Measurements from ENCODE around the gene ISLR2. TPM values are rescaled to one million over a fixed set of nuclear protein-coding genes. Genes with fewer than 3 reads are reported as not detected.

Gene ISLR2
- total RNA-seq, 1 donor = under 0.01 TPM

GRCh38 chr15:74144153-74144775, 13.9 kb downstream of the ISLR2 start:
- H3K27ac ChIP-seq (ENCODE audit: low read depth, low read length) = no peak overlapping the region
- H2AFZ ChIP-seq (ENCODE audit: low read length) = no peak overlapping the region
- no peaks in the 10 kb centered on the region for H3K36me3 ChIP-seq (ENCODE audit: insufficient read depth, low read length)
- H3K79me2 ChIP-seq (ENCODE audit: insufficient read depth, low read length) = no peaks in the 10 kb centered on the region
- no peaks in the 10 kb centered on the region for H4K20me1 ChIP-seq (ENCODE audit: insufficient read depth, low read length)
- H3K27me3 ChIP-seq (ENCODE audit: insufficient read depth, low read length) = peaks cover 24% of the 10 kb centered on the region
- H3K4me1 ChIP-seq (ENCODE audit: insufficient read depth, low read length) = no peaks in the 10 kb centered on the region
- TF ChIP-seq CTCF (IDR thresholded peaks at IDR 0.05; ENCODE audit: extremely low read depth, low read depth, low read length) = no peak
- no peak overlapping the region for H3K4me3 ChIP-seq (ENCODE audit: insufficient read depth, low read length)
- H3K4me2 ChIP-seq (ENCODE audit: insufficient read depth, low read length) = no peak overlapping the region
- no peak for DNase-seq (ENCODE audit: insufficient read length, low spot score, missing footprints)
- H3K9me3 ChIP-seq (ENCODE audit: low read depth, low read length) = no peaks in the 10 kb centered on the region

- Histone ChIP-seq H4K20me1 (ENCODE audit: insufficient read depth, low read length) (no peaks in the 10 kb centered on the region), H3K27ac (ENCODE audit: low read depth, low read length) (no peak overlapping the region), H3K36me3 (ENCODE audit: insufficient read depth, low read length) (no peaks in the 10 kb centered on the region), H3K79me2 (ENCODE audit: insufficient read depth, low read length) (no peaks in the 10 kb centered on the region), H3K9me3 (ENCODE audit: low read depth, low read length) (no peaks in the 10 kb centered on the region), H3K27me3 (ENCODE audit: insufficient read depth, low read length) (peaks cover 14% of the 10 kb centered on the region), H3K4me3 (ENCODE audit: insufficient read depth, low read length) (no peak overlapping the region), H2AFZ (ENCODE audit: low read length) (no peak overlapping the region), H3K4me2 (ENCODE audit: insufficient read depth, low read length) (no peak overlapping the region), H3K4me1 (ENCODE audit: insufficient read depth, low read length) (no peaks in the 10 kb centered on the region)
- no peak for TF ChIP-seq CTCF (IDR thresholded peaks at IDR 0.05; ENCODE audit: extremely low read depth, low read depth, low read length)
- DNase-seq (ENCODE audit: insufficient read length, low spot score, missing footprints) = no peak
Observed at GRCh38 chr15:74146277-74146800, 16.0 kb downstream of the ISLR2 start.

- no peak for DNase-seq (ENCODE audit: insufficient read length, low spot score, missing footprints)
- H3K4me2 ChIP-seq (ENCODE audit: insufficient read depth, low read length) = no peak overlapping the region
- no peak for TF ChIP-seq CTCF (IDR thresholded peaks at IDR 0.05; ENCODE audit: extremely low read depth, low read depth, low read length)
- no peaks in the 10 kb centered on the region for H4K20me1 ChIP-seq (ENCODE audit: insufficient read depth, low read length)
- no peak overlapping the region for H2AFZ ChIP-seq (ENCODE audit: low read length)
- peaks cover 14% of the 10 kb centered on the region for H3K27me3 ChIP-seq (ENCODE audit: insufficient read depth, low read length)
- H3K4me3 ChIP-seq (ENCODE audit: insufficient read depth, low read length) = no peak overlapping the region
- H3K9me3 ChIP-seq (ENCODE audit: low read depth, low read length) = no peaks in the 10 kb centered on the region
- no peaks in the 10 kb centered on the region for H3K36me3 ChIP-seq (ENCODE audit: insufficient read depth, low read length)
- no peak overlapping the region for H3K27ac ChIP-seq (ENCODE audit: low read depth, low read length)
- H3K79me2 ChIP-seq (ENCODE audit: insufficient read depth, low read length) = no peaks in the 10 kb centered on the region
- no peaks in the 10 kb centered on the region for H3K4me1 ChIP-seq (ENCODE audit: insufficient read depth, low read length)
Observed at GRCh38 chr15:74147051-74147450, 16.7 kb downstream of the ISLR2 start.

- Histone ChIP-seq H4K20me1 (ENCODE audit: insufficient read depth, low read length) (no peaks in the 10 kb centered on the region), H3K4me3 (ENCODE audit: insufficient read depth, low read length) (no peak overlapping the region), H3K9me3 (ENCODE audit: low read depth, low read length) (no peaks in the 10 kb centered on the region), H3K27ac (ENCODE audit: low read depth, low read length) (no peak overlapping the region), H3K36me3 (ENCODE audit: insufficient read depth, low read length) (no peaks in the 10 kb centered on the region), H2AFZ (ENCODE audit: low read length) (no peak overlapping the region), H3K27me3 (ENCODE audit: insufficient read depth, low read length) (no peaks in the 10 kb centered on the region), H3K4me2 (ENCODE audit: insufficient read depth, low read length) (no peak overlapping the region), H3K79me2 (ENCODE audit: insufficient read depth, low read length) (no peaks in the 10 kb centered on the region), H3K4me1 (ENCODE audit: insufficient read depth, low read length) (peaks cover 4% of the 10 kb centered on the region)
- DNase-seq (ENCODE audit: insufficient read length, low spot score, missing footprints) = no peak
- no peak for TF ChIP-seq CTCF (IDR thresholded peaks at IDR 0.05; ENCODE audit: extremely low read depth, low read depth, low read length)
Observed at GRCh38 chr15:74155766-74156417, 25.5 kb downstream of the ISLR2 start.
